ENCODE results near the gene SEMA6A. TPM values are rescaled to one million over a fixed set of nuclear protein-coding genes. Genes with fewer than 3 reads are reported as not detected.

SEMA6A gene
- polyA plus RNA-seq, 3 donors = 0.16 TPM; not detected in 2

DNA sequence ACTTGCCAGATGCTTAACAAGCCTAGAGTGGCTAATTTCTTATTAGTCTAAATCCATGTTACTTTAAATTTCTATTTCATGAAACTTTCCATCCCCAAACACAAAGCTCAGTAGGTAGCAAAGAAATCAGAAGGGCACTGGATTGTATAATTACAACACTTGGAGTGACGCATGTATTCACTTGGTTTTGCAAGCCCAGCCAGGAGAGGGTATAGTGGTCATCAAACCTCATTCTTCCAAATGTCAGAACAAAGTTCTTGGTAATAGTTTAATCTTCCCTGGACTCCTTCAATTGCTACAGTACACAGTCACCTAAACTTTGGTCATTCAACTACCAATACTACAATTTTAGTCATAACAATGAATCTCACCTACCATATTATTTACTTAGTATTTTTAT, 112.1 kb downstream of the SEMA6A start:
- H3K9me3 Mint-ChIP-seq = peaks cover 0 to 7% (median 3%) of the 10 kb centered on the region in 7 donors
- WGBS (ENCODE audit: insufficient coverage) = no CpG with 5 or more reads among the region's 1 CpG
- Histone ChIP-seq H3K36me3 (replicated peaks in 1 of 2; ENCODE audit: control insufficient read depth in 1 of 2, insufficient read depth in 2 of 2, low read length in 2 of 2) (no peaks in the 10 kb centered on the region), H3K27ac (ENCODE audit: low read depth in 1 of 2, low read length in 2 of 2) (no peak overlapping the region), H3K4me1 (ENCODE audit: control insufficient read depth in 1 of 2, insufficient read depth in 2 of 2, low read length in 2 of 2) (no peaks in the 10 kb centered on the region), H3K9ac (ENCODE audit: insufficient read depth, low read length, poor library complexity, severe bottlenecking) (no peak overlapping the region), H3K9me3 (replicated peaks in 1 of 2; ENCODE audit: control insufficient read depth in 1 of 2, insufficient read depth in 1 of 2, low read length in 2 of 2) (peaks cover 0 to 5% of the 10 kb centered on the region in 2 donors), H2AFZ (ENCODE audit: insufficient read depth, low read depth, low read length, poor library complexity, severe bottlenecking) (no peak overlapping the region), H3K79me2 (ENCODE audit: insufficient read depth, low read length) (no peaks in the 10 kb centered on the region), H3K4me3 (replicated peaks in 1 of 3; ENCODE audit: low read depth in 2 of 3, low read length in 3 of 3) (no peak overlapping the region), H4K20me1 (ENCODE audit: insufficient read depth, low read length) (no peaks in the 10 kb centered on the region), H3K27me3 (ENCODE audit: control insufficient read depth in 2 of 2, insufficient read depth in 2 of 2, low read length in 2 of 2) (no peaks in the 10 kb centered on the region), H3K4me2 (replicated peaks; ENCODE audit: extremely low read depth, low read length, poor library complexity, severe bottlenecking) (no peak overlapping the region)
- no peak for TF ChIP-seq CTCF (IDR thresholded peaks at IDR 0.05)
- H3K27ac Mint-ChIP-seq = no peak overlapping the region
- no peaks in the 10 kb centered on the region for H3K4me1 Mint-ChIP-seq
- peaks cover under 1 to 2% of the 10 kb centered on the region in 2 donors for H3K36me3 Mint-ChIP-seq
- no peak overlapping the region for H3K4me3 Mint-ChIP-seq
- peaks cover 0 to 2% (median 0%) of the 10 kb centered on the region in 3 donors for H3K27me3 Mint-ChIP-seq (ENCODE audit: low read depth in 3 of 3)
- DNase-seq = no peak
- intact Hi-C loops (cut with micrococcal nuclease) = no loop called here

DNA sequence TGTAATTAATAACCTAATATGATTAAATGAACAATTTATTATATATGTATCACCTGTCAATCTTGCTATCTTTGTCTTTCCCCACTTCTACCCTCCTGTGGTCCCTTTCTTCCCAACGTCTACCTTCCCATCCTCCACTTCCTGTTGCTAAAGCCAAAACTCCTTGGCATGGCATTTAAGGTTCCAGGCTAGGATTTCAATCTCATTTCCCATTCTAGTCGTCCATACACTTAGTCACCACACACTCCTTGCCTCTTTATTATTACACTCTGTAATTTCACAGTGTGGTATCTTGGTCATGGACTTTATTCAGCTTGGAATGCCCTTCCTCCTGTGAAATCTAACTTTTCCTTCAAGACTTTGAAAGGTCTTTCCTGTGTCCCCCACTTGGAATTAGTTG, 115.3 kb downstream of the SEMA6A start:
- Mint-ChIP-seq H3K36me3 (no peaks in the 10 kb centered on the region), H3K27ac (no peak overlapping the region), H3K27me3 (ENCODE audit: low read depth in 3 of 3) (peaks cover 0 to 1% (median 0%) of the 10 kb centered on the region in 3 donors), H3K9me3 (no peaks in the 10 kb centered on the region), H3K4me1 (peaks cover 14% of the 10 kb centered on the region), H3K4me3 (no peak overlapping the region)
- H3K4me2 ChIP-seq (replicated peaks; ENCODE audit: extremely low read depth, low read length, poor library complexity, severe bottlenecking) = no peak overlapping the region
- WGBS (ENCODE audit: insufficient coverage) = 23% methylated on average over 2 of the region's 2 CpGs
- H3K9me3 ChIP-seq (replicated peaks in 1 of 2; ENCODE audit: control insufficient read depth in 1 of 2, insufficient read depth in 1 of 2, low read length in 2 of 2) = no peaks in the 10 kb centered on the region
- intact Hi-C loops (cut with micrococcal nuclease) = no loop called here
- no peak for DNase-seq
- no peaks in the 10 kb centered on the region for H3K79me2 ChIP-seq (ENCODE audit: insufficient read depth, low read length)
- no peak overlapping the region for H2AFZ ChIP-seq (ENCODE audit: insufficient read depth, low read depth, low read length, poor library complexity, severe bottlenecking)
- peaks cover 11 to 15% of the 10 kb centered on the region in 2 donors for H3K4me1 ChIP-seq (ENCODE audit: control insufficient read depth in 1 of 2, insufficient read depth in 2 of 2, low read length in 2 of 2)
- no peak overlapping the region for H3K27ac ChIP-seq (ENCODE audit: low read depth in 1 of 2, low read length in 2 of 2)
- H3K4me3 ChIP-seq (replicated peaks in 1 of 3; ENCODE audit: low read depth in 2 of 3, low read length in 3 of 3) = no peak overlapping the region
- no peak for TF ChIP-seq CTCF (IDR thresholded peaks at IDR 0.05)
- no peaks in the 10 kb centered on the region for H3K36me3 ChIP-seq (replicated peaks in 1 of 2; ENCODE audit: control insufficient read depth in 1 of 2, insufficient read depth in 2 of 2, low read length in 2 of 2)
- H3K27me3 ChIP-seq (ENCODE audit: control insufficient read depth in 2 of 2, insufficient read depth in 2 of 2, low read length in 2 of 2) = no peaks in the 10 kb centered on the region
- H4K20me1 ChIP-seq (ENCODE audit: insufficient read depth, low read length) = no peaks in the 10 kb centered on the region
- no peak overlapping the region for H3K9ac ChIP-seq (ENCODE audit: insufficient read depth, low read length, poor library complexity, severe bottlenecking)

Data from CD14-positive monocyte (primary cell).